GM12878 (cell line): ENCODE data around the gene ZNF619. TPM values are rescaled to one million over a fixed set of nuclear protein-coding genes. Genes with fewer than 3 reads are reported as not detected.
A peak's percentile ranks its signal among the peaks of the same experiment; 100 is the strongest.

Source experiments
- ATAC-seq: fragments of 200-7000 bp; cut with Tn5 transposase; 3 replicates; pipeline ENCODE4 v1.9.1; 2020; ENCODE audit warnings: mild to moderate bottlenecking, moderate library complexity
- BruUV-seq: library from RNA; stranded (reverse); fragments of 400-500 nt; replicated peaks from 2 replicates; lab custom pipeline; 2021; lab: Mats Ljungman, UMichigan
- CTCF ChIA-PET: fragments of 300-600 bp; sonication (Branson Sonifier 250); formaldehyde crosslinking; extraction: SDS; loops from one replicate; lab custom pipeline; 2021; ENCODE audit warnings: inconsistent platforms; lab: Yijun Ruan, JAX
- POLR2A ChIA-PET: fragments of 350-600 bp; formaldehyde crosslinking; extraction: SDS; loops from one replicate; lab custom pipeline; 2021; ENCODE audit warnings: inconsistent platforms; lab: Charles Lee
- RAD21 ChIA-PET: fragments of 300-600 bp; sonication (Branson Sonifier 250); formaldehyde crosslinking; loops from one replicate; lab custom pipeline; 2023; ENCODE audit warnings: antibody characterized with exemption; ENCODE audit not compliant: unreplicated experiment; lab: Charles Lee
- SMC1A ChIA-PET: fragments of 300-600 bp; sonication (Branson Sonifier 250); formaldehyde crosslinking; loops from one replicate; lab custom pipeline; 2023; ENCODE audit not compliant: unreplicated experiment, uncharacterized antibody; lab: Charles Lee
- DNase-seq: peaks from one replicate; pipeline ENCODE4 v3.0.0-alpha.2; 2011; ENCODE audit warnings: low read depth, low spot score
- FAIRE-seq: peaks from 3 replicates; lab custom pipeline; 2011; peaks lifted over from hg19 to GRCh38; lab: Jason Lieb, UNC
- H2AFZ ChIP-seq: 2 replicates; pipeline ENCODE4 v1.6.0; 2011; ENCODE audit warnings: low read depth, low read length, control low read depth; ENCODE audit not compliant: control insufficient read depth
- H3K27ac ChIP-seq: 2 replicates; pipeline ENCODE4 v1.5.1; 2011; ENCODE audit warnings: control low read depth; ENCODE audit not compliant: control insufficient read depth, insufficient read depth
- H3K27me3 ChIP-seq, 2 experiments: replicated peaks in 1 of 2; 2 replicates each; pipeline versions ENCODE4 v1.6.0 to v1.6.1; 2011; ENCODE audit warnings: low read length in 1 of 2; ENCODE audit not compliant: control insufficient read depth in 2 of 2, insufficient read depth in 2 of 2
- H3K36me3 ChIP-seq, 2 experiments: 2 replicates each; pipeline ENCODE4 v1.5.1; 2011; ENCODE audit warnings: low read length in 1 of 2; ENCODE audit not compliant: control insufficient read depth in 2 of 2, insufficient read depth in 2 of 2
- H3K4me1 ChIP-seq: 2 replicates; pipeline ENCODE4 v1.6.1; 2011; ENCODE audit warnings: mild to moderate bottlenecking, low read length, moderate library complexity, mixed read lengths; ENCODE audit not compliant: control insufficient read depth, insufficient read depth
- H3K4me2 ChIP-seq: 2 replicates; pipeline ENCODE4 v1.6.0; 2011; ENCODE audit warnings: control low read depth; ENCODE audit not compliant: control insufficient read depth, insufficient read depth
- H3K4me3 ChIP-seq: fragments of 200-600 bp; sonication (generic); 2 replicates; pipeline ENCODE4 v1.5.1; 2016
- H3K79me2 ChIP-seq: 2 replicates; pipeline ENCODE4 v1.6.0; 2011; ENCODE audit warnings: low read length; ENCODE audit not compliant: control insufficient read depth, insufficient read depth
- H3K9ac ChIP-seq: 2 replicates; pipeline ENCODE4 v1.8.0; 2011; ENCODE audit warnings: low read length, control low read depth, mixed read lengths; ENCODE audit not compliant: control insufficient read depth, insufficient read depth
- H3K9me3 ChIP-seq: replicated peaks from 3 replicates; pipeline ENCODE4 v1.5.1; 2011; ENCODE audit warnings: mild to moderate bottlenecking, low read length; ENCODE audit not compliant: control insufficient read depth, insufficient read depth
- H4K20me1 ChIP-seq: 2 replicates; pipeline ENCODE4 v1.6.0; 2011; ENCODE audit not compliant: control insufficient read depth, insufficient read depth
- HCFC1 ChIP-seq: fragments of 150-350 bp; IDR thresholded peaks from 2 replicates; pipeline ENCODE4 v1.6.1; 2014; ENCODE audit warnings: low read length
- WGBS: methylation state at CpG from one replicate; pipeline ENCODE4 v1.1.6; 2016; ENCODE audit warnings: low lambda C conversion rate; ENCODE audit not compliant: insufficient replicate concordance, insufficient coverage; ENCODE audit errors: missing lambda C conversion rate; 5-methylcytosine and 5-hydroxymethylcytosine counted together
- in situ Hi-C: fragments of 300-500 bp; cut with MboI; formaldehyde crosslinking; loops from 9 replicates; pipeline ENCODE4 v1.14.3; 2018; ENCODE audit warnings: mixed read lengths
- intact Hi-C: fragments of 100-400 bp; cut with micrococcal nuclease; formaldehyde crosslinking; loops from one replicate; pipeline ENCODE4 v1.14.2; 2022; ENCODE audit not compliant: unreplicated experiment
- polyA plus RNA-seq, 11 experiments: library from polyadenylated mRNA; depleted of rRNA in 4 of 11; unstranded in 6 of 11; stranded (reverse) in 5 of 11; fragments of >200 nt; fragmentation: Nextera tagmentation in 4 of 11; fragmentation: Illumina TruSeq in 1 of 11; extraction: Ambion mirVana in 4 of 11; extraction: Trizol in 1 of 11; gene quantifications; 1 replicate in 1 of 11; 2 replicates in 10 of 11; pipeline versions ENCODE4 v1.2.1 to v1.2.3, GENCODE V29; 2011 to 2016; ENCODE audit warnings: inconsistent platforms in 2 of 11, missing spikeins in 2 of 11, low read depth in 1 of 11
- total RNA-seq, 4 experiments: library from RNA; depleted of rRNA in 3 of 4; stranded (reverse); fragments of >200 nt in 3 of 4; fragmentation: Illumina TruSeq in 1 of 4; extraction: Trizol in 1 of 4; gene quantifications; 2 replicates each; pipeline versions ENCODE4 v1.2.1 to v1.2.3, GENCODE V29; 2013 to 2021
- TF ChIP-seq, protein P1 (sequence below): fragments of 450-650 bp; conservative IDR thresholded peaks from 2 replicates; pipeline ENCODE4 v1.6.1; 2017; ENCODE audit warnings: mild to moderate bottlenecking, moderate library complexity

The ZNF619 gene
- total and polyA plus RNA-seq, 10 of the 15 experiments (the other 5 are each of a cell fraction or from before 2014, with no cell fraction given): 0.42 to 7.5 (median 3.7) TPM

DNA sequence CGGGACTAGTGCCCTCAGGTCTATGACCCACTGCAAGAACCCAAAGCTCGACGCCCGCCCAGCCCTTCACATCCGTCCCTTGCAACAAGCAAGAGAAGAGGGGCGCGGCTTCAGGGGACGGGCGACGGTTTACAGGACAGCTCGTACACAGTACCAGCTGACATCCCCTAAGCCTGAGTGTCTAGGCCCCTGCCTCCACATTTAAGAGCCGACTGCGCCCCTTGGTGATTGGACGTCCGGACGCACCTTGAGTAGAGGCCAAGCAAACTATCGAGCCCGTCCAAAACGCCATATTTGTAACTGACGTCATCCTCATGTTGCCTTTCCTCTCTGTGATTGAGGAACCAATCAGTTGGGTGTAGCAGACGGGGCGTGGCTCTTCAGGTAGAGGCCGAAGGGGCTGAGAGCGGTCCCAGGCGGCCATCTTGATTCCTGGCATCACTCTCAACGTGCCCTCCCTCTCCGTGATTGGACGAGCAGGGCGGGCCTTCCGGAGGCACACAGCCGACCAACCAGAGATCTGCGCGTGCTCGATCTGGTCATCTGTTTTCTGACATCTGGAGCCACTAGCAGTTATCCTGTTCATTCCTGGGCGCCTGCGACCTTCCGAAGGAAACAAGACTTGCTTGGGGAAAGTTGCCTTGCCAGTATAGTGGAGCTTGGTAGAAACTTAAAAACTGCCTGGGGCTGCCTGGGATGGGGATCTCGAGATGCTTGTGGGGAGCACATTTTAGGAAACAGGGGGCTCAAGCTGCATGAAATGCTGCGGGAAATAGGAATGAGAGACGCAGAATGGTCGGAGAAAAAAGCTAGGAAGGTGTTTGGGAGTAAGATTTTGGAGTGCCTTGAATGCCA is 23.8 kb upstream of the ZNF619 start (continued):
- TF ChIP-seq, protein P1, sequence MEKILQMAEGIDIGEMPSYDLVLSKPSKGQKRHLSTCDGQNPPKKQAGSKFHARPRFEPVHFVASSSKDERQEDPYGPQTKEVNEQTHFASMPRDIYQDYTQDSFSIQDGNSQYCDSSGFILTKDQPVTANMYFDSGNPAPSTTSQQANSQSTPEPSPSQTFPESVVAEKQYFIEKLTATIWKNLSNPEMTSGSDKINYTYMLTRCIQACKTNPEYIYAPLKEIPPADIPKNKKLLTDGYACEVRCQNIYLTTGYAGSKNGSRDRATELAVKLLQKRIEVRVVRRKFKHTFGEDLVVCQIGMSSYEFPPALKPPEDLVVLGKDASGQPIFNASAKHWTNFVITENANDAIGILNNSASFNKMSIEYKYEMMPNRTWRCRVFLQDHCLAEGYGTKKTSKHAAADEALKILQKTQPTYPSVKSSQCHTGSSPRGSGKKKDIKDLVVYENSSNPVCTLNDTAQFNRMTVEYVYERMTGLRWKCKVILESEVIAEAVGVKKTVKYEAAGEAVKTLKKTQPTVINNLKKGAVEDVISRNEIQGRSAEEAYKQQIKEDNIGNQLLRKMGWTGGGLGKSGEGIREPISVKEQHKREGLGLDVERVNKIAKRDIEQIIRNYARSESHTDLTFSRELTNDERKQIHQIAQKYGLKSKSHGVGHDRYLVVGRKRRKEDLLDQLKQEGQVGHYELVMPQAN: no peak; the same call in none of the 2 replicates

DNA sequence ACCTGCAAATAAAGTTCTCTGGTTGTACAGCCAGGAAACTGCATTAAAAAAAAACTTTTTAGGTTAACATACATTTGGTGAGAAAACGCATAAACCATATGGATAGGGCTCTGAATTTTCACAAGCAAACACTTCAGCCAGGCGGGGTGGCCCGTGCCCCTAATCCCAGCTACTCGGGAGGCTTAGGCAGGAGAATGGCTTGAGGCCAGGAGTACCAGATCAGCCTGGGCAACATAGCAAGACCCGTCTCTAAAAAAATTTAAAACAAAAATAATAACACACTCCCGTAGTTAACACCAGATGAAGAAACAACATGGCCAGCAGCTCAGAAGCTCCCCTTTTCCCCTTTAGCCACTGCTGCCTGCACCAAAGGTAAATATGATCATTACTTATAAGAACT is 23.0 kb upstream of the ZNF619 start:
- no peak for FAIRE-seq
- POLR2A ChIA-PET: interaction anchor here (0.7 to 2.8 kb wide), 4 partner anchors 24 to 517 kb away, joined by 3 to 9 read pairs (median 4); partner anchors contain the start of genes ZNF619 and ZNF620
- H2AFZ ChIP-seq: no peak overlapping the region

More for the DNA sequence above, 23.0 kb upstream of the ZNF619 start:
- DNase-seq (no peak), ATAC-seq (no peak)
- Histone ChIP-seq H3K79me2 (peaks cover 22% of the 10 kb centered on the region), H3K4me3 (peak overlapping the region; percentile 77; the same call in 1 of the 2 replicates), H3K27me3 (no peaks in the 10 kb centered on the region), H3K9ac (peak overlapping the region; percentile 69; the same call in 1 of the 2 replicates), H3K27ac (no peak overlapping the region), H3K4me1 (peaks cover 5% of the 10 kb centered on the region), H4K20me1 (no peaks in the 10 kb centered on the region), H3K36me3 (peaks cover 1 to 7% of the 10 kb centered on the region in 2 experiments; a peak in 2 of 4 replicates)
- intact Hi-C loops (loop anchor here (5.0 to 10.0 kb wide), 3 partner anchors 73 to 259 kb away; no protein-coding TSS in a partner anchor), in situ Hi-C loops (no loop called here)
- WGBS: 64% methylated on average over 6 of the region's 6 CpGs
- no TSS peak for BruUV-seq
- ChIA-PET CTCF (interaction anchor here (0.9 kb wide), 1 partner anchor 127 kb away, joined by 3 read pairs; no protein-coding TSS in a partner anchor), SMC1A (no interaction called here)
- no peak for TF ChIP-seq HCFC1
- TF ChIP-seq, all 136 proteins: peak for 0
- Histone ChIP-seq H3K4me2 (peak overlapping the region; percentile 95), H3K9me3 (no peaks in the 10 kb centered on the region)
- RAD21 ChIA-PET: interaction anchor here (1.6 kb wide), 1 partner anchor 42 kb away, joined by 3 read pairs; no protein-coding TSS in a partner anchor
